H9 (cell line): ENCODE measurements around the gene APRT. TPM values are rescaled to one million over a fixed set of nuclear protein-coding genes. Genes with fewer than 3 reads are reported as not detected.

Experiments
- DNase-seq: peaks from one replicate; pipeline ENCODE4 v3.0.0-alpha.2; 2017
- H2AFZ ChIP-seq: one replicate; pipeline ENCODE4 v1.6.1; 2013; ENCODE audit warnings: mild to moderate bottlenecking, low read length, control low read depth, moderate library complexity
- H2AK5ac ChIP-seq: 2 replicates; pipeline ENCODE4 v1.6.1; 2013; ENCODE audit warnings: low read length, control low read depth, mixed read lengths; ENCODE audit not compliant: insufficient read length
- H2BK120ac ChIP-seq: one replicate; pipeline ENCODE4 v1.6.1; 2013; ENCODE audit warnings: low read depth, mild to moderate bottlenecking, low read length, control low read depth, inconsistent platforms; ENCODE audit not compliant: poor library complexity, severe bottlenecking
- H2BK12ac ChIP-seq: 2 replicates; pipeline ENCODE4 v1.6.1; 2013; ENCODE audit warnings: low read length, control low read depth, mixed read lengths, low read depth; ENCODE audit not compliant: insufficient read length
- H2BK15ac ChIP-seq: 2 replicates; pipeline ENCODE4 v1.6.1; 2013; ENCODE audit warnings: low read depth, low read length, control low read depth
- H2BK20ac ChIP-seq: one replicate; pipeline ENCODE4 v1.6.1; 2013; ENCODE audit warnings: low read depth, mild to moderate bottlenecking, low read length, control low read depth, inconsistent platforms; ENCODE audit not compliant: poor library complexity, severe bottlenecking
- H2BK5ac ChIP-seq: 2 replicates; pipeline ENCODE4 v1.6.1; 2013; ENCODE audit warnings: low read length, control low read depth, mixed read lengths; ENCODE audit not compliant: insufficient read length
- H3K14ac ChIP-seq: 2 replicates; pipeline ENCODE4 v1.6.1; 2013; ENCODE audit warnings: low read length, control low read depth; ENCODE audit not compliant: insufficient read depth
- H3K18ac ChIP-seq: 2 replicates; pipeline ENCODE4 v1.6.1; 2013; ENCODE audit warnings: low read depth, mild to moderate bottlenecking, mixed read lengths, low read length, control low read depth; ENCODE audit not compliant: insufficient read length
- H3K23ac ChIP-seq: 2 replicates; pipeline ENCODE4 v1.6.1; 2013; ENCODE audit warnings: low read length, control low read depth, mixed read lengths, low read depth; ENCODE audit not compliant: insufficient read length
- H3K23me2 ChIP-seq: 2 replicates; pipeline ENCODE4 v1.6.1; 2013; ENCODE audit warnings: low read depth, mild to moderate bottlenecking, mixed read lengths, low read length, control low read depth; ENCODE audit not compliant: insufficient read length, poor library complexity, severe bottlenecking
- H3K27ac ChIP-seq: 2 replicates; pipeline ENCODE4 v1.5.1; 2013; ENCODE audit warnings: low read length, control low read depth, mixed read lengths, low read depth; ENCODE audit not compliant: insufficient read length
- H3K27me3 ChIP-seq: 2 replicates; pipeline ENCODE4 v1.6.1; 2013; ENCODE audit warnings: low read length, control low read depth, inconsistent platforms; ENCODE audit not compliant: insufficient read depth
- H3K4ac ChIP-seq: 2 replicates; pipeline ENCODE4 v1.6.1; 2013; ENCODE audit warnings: low read depth, mild to moderate bottlenecking, control low read depth, inconsistent platforms, low read length, moderate library complexity
- H3K4me1 ChIP-seq: 2 replicates; pipeline ENCODE4 v1.6.1; 2013; ENCODE audit warnings: low read length, control low read depth, inconsistent platforms; ENCODE audit not compliant: insufficient read depth
- H3K4me2 ChIP-seq: 2 replicates; pipeline ENCODE4 v1.6.1; 2013; ENCODE audit warnings: low read length, control low read depth, mixed read lengths; ENCODE audit not compliant: insufficient read length, insufficient read depth
- H3K56ac ChIP-seq: 2 replicates; pipeline ENCODE4 v1.6.1; 2013; ENCODE audit warnings: low read depth, mild to moderate bottlenecking, mixed read lengths, low read length, control low read depth; ENCODE audit not compliant: insufficient read length
- H3K79me1 ChIP-seq: 2 replicates; pipeline ENCODE4 v1.6.1; 2013; ENCODE audit warnings: low read depth, mild to moderate bottlenecking, moderate library complexity, low read length, control low read depth, inconsistent platforms; ENCODE audit not compliant: insufficient read depth, poor library complexity, severe bottlenecking
- H3K79me2 ChIP-seq: 2 replicates; pipeline ENCODE4 v1.6.1; 2013; ENCODE audit warnings: low read length, control low read depth, inconsistent platforms; ENCODE audit not compliant: insufficient read depth
- H3K9ac ChIP-seq: 2 replicates; pipeline ENCODE4 v1.6.1; 2013; ENCODE audit warnings: low read length, control low read depth, mixed read lengths; ENCODE audit not compliant: insufficient read length; ENCODE audit errors: extremely low read depth
- H3K9me3 ChIP-seq: one replicate; pipeline ENCODE4 v1.6.1; 2013; ENCODE audit warnings: low read depth, low read length, inconsistent platforms; ENCODE audit not compliant: control insufficient read depth
- H3T11ph ChIP-seq: one replicate; pipeline ENCODE4 v1.6.1; 2013; ENCODE audit warnings: mild to moderate bottlenecking, low read length, control low read depth, inconsistent platforms
- H4K20me1 ChIP-seq: one replicate; pipeline ENCODE4 v1.6.1; 2013; ENCODE audit not compliant: control insufficient read depth, insufficient read length, insufficient read depth
- H4K5ac ChIP-seq: 2 replicates; pipeline ENCODE4 v1.6.1; 2013; ENCODE audit warnings: low read depth, mild to moderate bottlenecking, mixed read lengths, low read length, control low read depth; ENCODE audit not compliant: insufficient read length
- H4K8ac ChIP-seq: replicated peaks from 2 replicates; pipeline ENCODE4 v1.6.1; 2013; ENCODE audit warnings: low read length, control low read depth, mixed read lengths, low read depth; ENCODE audit not compliant: insufficient read length
- H4K91ac ChIP-seq: 2 replicates; pipeline ENCODE4 v1.6.1; 2013; ENCODE audit warnings: low read depth, mild to moderate bottlenecking, moderate library complexity, mixed read lengths, low read length, control low read depth; ENCODE audit not compliant: insufficient read length
- H3K27ac Mint-ChIP-seq, 3 experiments: 2 replicates in 2 of 3; 3 replicates in 1 of 3; pipeline ENCODE4 v1.8.0; 2020 to 2021; ENCODE audit warnings: mixed read lengths in 3 of 3, mild to moderate bottlenecking in 1 of 3, moderate library complexity in 1 of 3
- H3K27me3 Mint-ChIP-seq: 2 replicates; pipeline ENCODE4 v1.8.0; 2021; ENCODE audit warnings: low read depth, mild to moderate bottlenecking, moderate library complexity, mixed read lengths
- H3K36me3 Mint-ChIP-seq, 3 experiments: 2 replicates in 2 of 3; 3 replicates in 1 of 3; pipeline ENCODE4 v1.8.0; 2020 to 2021; ENCODE audit warnings: low read depth in 3 of 3, mixed read lengths in 3 of 3; ENCODE audit not compliant: insufficient read depth in 1 of 3
- H3K4me1 Mint-ChIP-seq, 2 experiments: 2 replicates each; pipeline ENCODE4 v1.8.0; 2020; ENCODE audit warnings: mixed read lengths in 2 of 2
- H3K4me3 Mint-ChIP-seq, 2 experiments: 2 replicates in 1 of 2; 3 replicates in 1 of 2; pipeline ENCODE4 v1.8.0; 2020 to 2021; ENCODE audit warnings: mild to moderate bottlenecking in 2 of 2, mixed read lengths in 2 of 2, moderate library complexity in 1 of 2
- H3K9me3 Mint-ChIP-seq, 2 experiments: 2 replicates in 1 of 2; 3 replicates in 1 of 2; pipeline ENCODE4 v1.8.0; 2020; ENCODE audit warnings: mild to moderate bottlenecking in 2 of 2, mixed read lengths in 2 of 2, moderate library complexity in 1 of 2
- CTCF ChIP-seq: fragments of 200-600 bp; sonication (generic); conservative IDR thresholded peaks from 3 replicates; pipeline ENCODE4 v1.8.0; 2021; ENCODE audit warnings: antibody characterized with exemption, mild to moderate bottlenecking
- WGBS: extraction: QIAGEN DNeasy Blood & Tissue Kit; methylation state at CpG from one replicate; pipeline ENCODE4 v1.1.7; 2013; ENCODE audit warnings: missing lambda C conversion rate, low lambda C conversion rate, mixed read lengths; ENCODE audit not compliant: insufficient read length; ENCODE audit errors: extremely low coverage; 5-methylcytosine and 5-hydroxymethylcytosine counted together
- total RNA-seq: library from RNA; stranded (reverse); gene quantifications from 2 replicates; pipeline ENCODE4 v1.2.1, GENCODE V29; 2021

APRT gene
- total RNA-seq, 1 experiment from 2014 or later, result 246 TPM

- no peak overlapping the region for H3K9ac ChIP-seq
- no peak overlapping the region for H2AK5ac ChIP-seq
- H3K23ac ChIP-seq, result no peak overlapping the region
- no peak overlapping the region for H2BK20ac ChIP-seq
- no peak for DNase-seq
- no peaks in the 10 kb centered on the region for H3K36me3 Mint-ChIP-seq
- no peak overlapping the region for H2BK120ac ChIP-seq
- no peak overlapping the region for H3K27ac ChIP-seq
- no peak for TF ChIP-seq CTCF
- no peak overlapping the region for H4K91ac ChIP-seq
- H3K4me1 ChIP-seq, result peaks cover 3% of the 10 kb centered on the region; the same call in 1 of the 2 replicates
- H2BK5ac ChIP-seq, result no peak overlapping the region
- no peak overlapping the region for H3K56ac ChIP-seq
- H2BK12ac ChIP-seq, result peak overlapping the region; percentile 66
- peak overlapping the region; percentile 72 for H3K18ac ChIP-seq
- H3K23me2 ChIP-seq, result peaks cover 3% of the 10 kb centered on the region
- peak overlapping the region; percentile 31; the same call in 1 of the 2 replicates for H3K14ac ChIP-seq
- H4K20me1 ChIP-seq, result no peaks in the 10 kb centered on the region
- H3K27ac Mint-ChIP-seq, result peak overlapping the region in 2 of 3 experiments; percentile 27 to 47; a peak in 1 of 7 replicates
- H4K8ac ChIP-seq, result no peak overlapping the region
- no peak overlapping the region for H3T11ph ChIP-seq
- no peaks in the 10 kb centered on the region for H3K27me3 ChIP-seq
- WGBS, result no CpG with 5 or more reads among the region's 24 CpGs
- no peaks in the 10 kb centered on the region for H3K9me3 Mint-ChIP-seq
- no peak overlapping the region for H4K5ac ChIP-seq
- H3K4me2 ChIP-seq, result no peak overlapping the region
- H3K4me3 Mint-ChIP-seq, result peak overlapping the region in 1 of 2 experiments; percentile 46; a peak in 1 of 5 replicates
- H2AFZ ChIP-seq, result no peak overlapping the region
- no peaks in the 10 kb centered on the region for H3K79me1 ChIP-seq
- H3K79me2 ChIP-seq, result no peaks in the 10 kb centered on the region
- H3K4me1 Mint-ChIP-seq, result peaks cover 11 to 36% of the 10 kb centered on the region in 2 experiments
- no peak overlapping the region for H3K4ac ChIP-seq
- no peaks in the 10 kb centered on the region for H3K9me3 ChIP-seq
- H3K27me3 Mint-ChIP-seq, result peaks cover 8% of the 10 kb centered on the region
- no peak overlapping the region for H2BK15ac ChIP-seq
Measured at GRCh38 chr16:88790312-88791211, 21.2 kb downstream of the APRT start.
